ENCODE results near the gene UPF1.
"Not testable (repeated sequence)": the region's sequence is repeated elsewhere in the genome, so short reads cannot be mapped to it uniquely, and the experiment has no call there.

Gene UPF1

GRCh38 chr19:18900700-18901481 is 69.1 kb downstream of the UPF1 start:
- no peak for DNase-seq

DNA sequence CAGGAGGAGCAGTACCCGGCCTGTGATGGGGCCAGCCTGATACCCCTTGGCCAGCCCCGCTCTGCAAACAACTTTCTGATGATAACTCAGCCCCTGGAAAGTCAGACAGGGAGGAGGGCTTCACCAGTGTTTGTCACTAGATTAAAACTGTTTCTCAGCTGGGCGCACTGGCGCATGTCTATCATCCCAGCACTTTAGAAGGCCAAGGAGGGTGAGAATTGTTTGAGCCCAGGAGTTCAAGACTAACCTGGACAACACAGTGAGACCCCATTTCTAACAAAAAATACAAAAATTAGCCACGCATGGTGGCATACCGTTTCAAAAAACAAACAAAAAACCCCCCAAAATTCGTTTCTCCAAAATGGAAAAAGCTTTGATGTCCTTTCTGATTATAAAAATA is 69.7 kb downstream of the UPF1 start:
- DNase-seq, result no peak

GRCh38 chr19:18902519-18902918 is 70.8 kb downstream of the UPF1 start:
- not testable (repeated sequence) for DNase-seq

DNA sequence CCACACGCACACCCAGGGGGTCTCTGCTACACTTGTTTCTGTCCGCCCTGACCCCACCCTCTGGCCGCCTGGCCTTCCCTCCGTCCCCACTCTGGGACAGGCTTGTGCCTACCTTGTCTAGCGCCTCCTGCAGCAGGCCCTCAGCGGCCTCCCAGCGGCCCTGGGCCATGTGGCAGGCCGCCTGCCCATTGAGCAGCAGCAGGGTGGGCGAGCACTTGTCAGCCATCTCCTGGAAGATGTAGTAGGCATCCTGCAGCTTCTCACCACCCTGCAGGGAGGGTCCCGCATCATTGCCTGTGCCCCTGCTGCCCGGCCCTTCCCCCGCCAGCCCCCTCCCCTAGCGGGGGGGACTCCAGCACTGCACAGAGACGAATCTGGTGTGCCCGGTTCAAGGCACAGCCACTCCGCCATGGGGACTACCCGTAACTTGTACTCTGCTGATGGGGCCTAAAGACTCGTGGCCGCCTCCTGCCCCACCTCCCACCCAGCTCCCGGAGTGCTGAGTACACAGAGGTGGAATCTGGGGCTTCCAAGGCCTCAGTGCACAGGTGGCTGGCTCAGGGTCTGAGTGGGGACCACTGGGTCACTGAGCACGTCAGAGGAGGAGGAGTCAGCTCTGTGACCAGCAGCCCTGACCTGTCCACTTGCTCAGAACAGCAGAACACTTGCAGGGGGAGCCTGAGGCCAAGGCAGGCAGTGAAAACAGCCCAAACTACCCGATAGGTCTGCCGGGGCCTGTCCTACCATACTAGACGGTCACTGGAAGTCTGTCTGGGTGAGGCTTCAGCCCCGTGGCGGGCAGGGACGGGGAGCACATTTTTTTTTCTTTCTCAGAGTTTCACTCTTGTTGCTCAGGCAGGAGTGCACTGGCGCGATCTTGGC is 71.6 kb downstream of the UPF1 start:
- no peak for DNase-seq

DNA sequence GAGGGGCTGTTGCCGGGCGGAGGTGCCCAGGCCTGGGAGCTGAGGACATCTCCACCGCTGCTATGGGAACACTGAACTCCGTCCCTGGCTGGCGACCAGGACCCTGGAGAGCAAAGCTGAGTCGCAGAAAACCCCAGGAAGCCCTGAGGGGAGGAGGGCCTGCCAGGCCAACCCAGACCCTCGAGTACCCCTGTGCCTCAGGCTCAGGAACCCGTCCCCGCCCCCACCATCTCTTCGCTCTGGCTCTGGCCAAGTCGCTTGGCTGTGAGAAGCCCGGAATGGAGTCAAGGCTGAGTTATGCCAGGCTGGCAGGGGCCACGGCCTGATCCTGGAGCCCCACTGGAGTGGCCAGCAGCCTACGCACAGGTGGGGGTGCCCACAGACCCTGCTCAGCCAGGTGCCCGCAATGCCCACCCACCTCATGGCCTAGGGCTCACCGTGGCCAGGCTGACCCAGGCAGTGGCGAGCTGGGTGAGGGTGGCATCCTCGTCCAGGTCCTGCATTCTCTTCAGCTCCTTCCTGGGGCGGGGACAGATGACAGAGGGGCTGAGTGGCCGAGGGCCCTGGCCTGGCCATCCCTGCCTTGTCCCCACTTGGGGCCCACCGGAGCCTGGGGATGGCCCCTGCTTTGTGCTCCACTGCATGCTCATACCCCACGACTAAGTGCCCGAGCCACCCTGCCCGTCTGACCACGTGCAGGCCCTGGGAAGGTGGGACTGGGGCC is 72.7 kb downstream of the UPF1 start:
- DNase-seq, result no peak

GRCh38 chr19:18905058-18905456 is 73.3 kb downstream of the UPF1 start:
- no peak for DNase-seq

- no peak for DNase-seq
Observed at GRCh38 chr19:18905513-18906236, 73.9 kb downstream of the UPF1 start.

DNA sequence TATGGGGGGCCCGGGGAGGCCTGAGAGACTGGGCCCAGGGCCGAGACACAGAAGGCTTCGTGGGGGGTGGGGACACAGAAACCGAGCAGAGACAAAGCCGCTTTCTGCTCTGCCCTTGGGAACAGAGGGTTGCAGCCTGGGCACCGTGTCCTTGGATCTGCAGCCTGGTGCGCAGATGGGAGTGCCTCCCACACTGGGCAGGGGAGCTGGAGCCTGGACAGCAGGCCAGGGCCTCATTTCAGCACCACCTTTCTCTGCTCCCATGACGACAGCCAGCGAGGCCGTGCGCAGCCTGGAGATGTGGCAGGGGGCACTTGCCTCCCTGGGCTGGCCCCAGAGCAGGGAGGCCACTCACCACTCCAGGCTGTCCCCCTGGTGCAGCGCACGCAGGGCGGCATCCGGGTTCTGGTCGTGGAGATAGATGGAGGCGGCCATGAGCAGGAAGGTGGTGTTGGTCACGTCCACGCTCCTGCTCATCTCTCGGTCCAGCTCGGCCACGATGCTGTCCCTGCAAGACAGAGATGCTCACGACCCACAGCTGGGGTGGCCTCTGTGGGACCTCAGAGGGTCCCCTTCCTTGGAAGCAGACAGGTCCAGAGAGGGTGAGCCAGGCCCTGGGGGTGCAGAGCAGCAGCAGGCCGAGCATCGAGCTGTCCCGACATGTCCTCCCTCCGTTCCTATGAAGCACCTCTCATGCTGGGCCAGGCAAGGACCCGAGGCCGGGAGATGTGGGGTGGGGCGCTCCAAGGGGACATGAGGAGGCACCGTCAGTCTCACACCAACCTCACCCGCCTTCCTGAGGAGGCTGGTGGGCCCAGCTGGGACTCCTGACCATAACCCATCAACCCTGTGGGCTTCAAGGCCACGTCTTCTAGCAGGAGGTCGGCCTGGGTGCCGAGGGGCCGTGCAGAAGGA is 75.1 kb downstream of the UPF1 start:
- DNase-seq, result no peak

DNA sequence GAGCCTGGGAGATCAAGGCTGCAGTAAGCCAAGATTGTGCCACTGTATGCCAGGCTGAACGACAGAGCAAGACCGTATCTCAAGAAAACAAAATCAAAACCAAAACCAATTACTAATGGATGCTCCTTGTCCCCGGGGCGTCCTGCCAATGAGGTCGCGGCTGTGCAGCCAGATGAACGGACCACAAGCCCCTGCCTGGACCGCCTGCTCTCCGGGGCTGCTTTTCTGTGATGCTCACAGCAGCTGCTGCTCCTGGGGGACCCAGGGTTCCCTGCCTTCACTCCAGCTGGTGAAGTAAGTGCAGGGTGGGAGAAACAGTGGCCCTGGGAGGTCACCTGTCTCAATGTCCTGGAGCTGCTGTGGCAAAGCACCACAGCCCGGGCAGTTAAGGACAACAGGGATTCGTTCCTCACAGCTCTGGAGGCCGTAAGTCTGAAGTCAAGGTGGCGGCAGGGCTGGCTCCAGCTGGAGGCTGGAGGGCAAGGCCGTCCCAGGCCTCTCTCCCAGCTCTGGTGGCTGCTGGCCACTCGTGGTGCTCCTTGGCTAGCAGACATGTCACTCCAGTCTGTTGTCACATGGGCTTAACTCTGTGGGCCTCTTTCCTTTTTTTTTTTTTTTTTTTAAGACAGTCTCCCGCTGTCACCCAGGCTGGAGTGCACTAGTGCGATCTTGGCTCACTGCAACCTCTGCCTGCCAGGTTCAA is 77.3 kb downstream of the UPF1 start:
- DNase-seq, result no peak

DNA sequence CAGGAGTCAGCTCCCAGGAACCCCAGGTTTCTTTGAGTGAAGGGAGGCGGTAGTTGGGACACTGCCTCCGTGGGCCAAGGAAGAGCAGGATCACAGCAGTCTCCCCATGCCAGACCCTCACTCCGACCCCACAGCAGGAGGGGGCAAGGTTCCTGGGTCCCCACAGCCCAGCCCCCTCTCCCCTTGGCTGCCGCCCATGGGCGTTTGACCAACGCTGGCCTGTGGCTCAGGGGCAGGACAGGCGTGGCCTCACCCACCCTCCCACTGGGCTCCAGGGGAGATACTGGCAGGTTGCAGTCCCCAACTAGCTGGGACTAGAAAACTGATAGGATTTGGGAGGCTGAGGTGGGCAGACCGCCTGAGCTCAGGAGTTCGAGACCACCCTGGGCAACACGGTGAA is 78.3 kb downstream of the UPF1 start:
- no peak for DNase-seq

DNA sequence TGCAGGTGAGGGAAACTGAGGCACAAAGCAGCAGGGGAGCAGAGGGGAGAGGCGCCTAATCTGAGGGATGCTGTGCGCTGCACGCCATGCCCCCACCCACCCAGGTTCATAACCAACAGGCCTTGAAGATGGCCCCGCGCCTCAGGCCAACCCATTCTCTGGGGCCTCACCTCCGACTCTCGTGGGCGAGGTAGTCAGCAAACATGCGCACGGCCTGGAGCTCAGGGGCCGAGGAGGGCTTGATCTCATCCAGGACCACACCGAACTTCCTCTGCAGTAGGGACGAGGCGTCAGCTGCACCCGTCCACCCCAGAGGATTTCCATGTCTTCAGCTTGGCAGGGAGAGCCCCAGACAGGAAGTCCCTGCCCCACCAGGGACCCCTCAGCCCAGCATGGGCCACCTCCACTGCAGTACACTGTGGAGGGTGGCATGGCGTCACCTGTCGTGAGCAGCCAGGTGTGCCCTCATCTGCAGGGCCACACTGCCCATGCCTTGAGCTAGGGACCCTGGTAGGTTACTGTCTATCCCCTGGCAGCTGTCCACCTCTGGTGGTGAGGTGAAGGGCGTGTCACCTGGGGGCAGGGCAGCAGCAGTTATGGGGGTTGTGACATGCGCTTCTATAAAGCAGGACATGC is 79.2 kb downstream of the UPF1 start:
- no peak for DNase-seq

- DNase-seq, result no peak
Observed at GRCh38 chr19:18912933-18913332, 81.2 kb downstream of the UPF1 start.

DNA sequence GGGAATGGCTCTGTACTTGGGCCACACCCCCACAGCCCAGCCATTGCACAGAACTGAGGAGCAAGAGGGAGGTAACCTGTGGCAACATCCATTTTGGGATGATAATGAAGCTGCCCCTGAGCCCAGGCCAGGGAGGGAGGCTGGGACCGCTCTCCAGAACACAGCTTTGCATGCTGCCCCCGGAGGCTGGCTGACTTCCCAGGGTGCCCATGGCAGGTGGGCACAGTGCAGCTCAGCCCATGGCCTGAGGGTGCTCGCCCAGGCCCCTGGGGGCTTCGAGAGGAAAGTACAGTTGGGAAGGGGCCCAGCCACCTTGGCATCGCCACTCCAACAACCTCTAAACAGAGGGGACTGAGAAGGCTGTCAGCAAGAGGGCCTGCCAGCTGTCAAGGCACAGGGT is 81.7 kb downstream of the UPF1 start:
- DNase-seq, result no peak

DNA sequence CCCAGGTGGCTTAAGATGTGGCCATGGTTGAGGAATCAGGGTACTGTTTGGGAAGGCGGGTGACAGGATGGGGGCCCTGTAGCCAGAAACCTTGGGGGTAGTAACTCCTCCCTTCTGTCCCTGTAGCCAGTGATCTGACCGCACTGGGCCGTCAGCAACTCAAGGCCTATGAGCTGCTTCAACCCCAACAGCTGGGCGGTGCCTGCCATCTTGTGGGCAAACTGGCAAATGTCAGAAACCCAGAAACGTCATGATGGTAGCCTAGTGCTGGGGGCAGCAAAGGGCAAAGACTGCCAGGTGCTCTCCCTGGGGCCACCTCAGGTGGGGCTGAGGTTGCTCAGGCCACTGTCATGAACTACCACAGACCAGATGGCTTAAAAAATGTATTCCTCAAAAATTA is 83.9 kb downstream of the UPF1 start:
- DNase-seq, result peak; percentile 43

GRCh38 chr19:18917593-18917992 is 85.8 kb downstream of the UPF1 start:
- not testable (repeated sequence) for DNase-seq

All from OCI-M1 (cell line).